H1 (cell line): Measurements from ENCODE around the gene SOX6. TPM values are rescaled to one million over a fixed set of nuclear protein-coding genes. Genes with fewer than 3 reads are reported as not detected.

Experiments used
- CTCF ChIA-PET: fragments of 300-600 bp; sonication (Branson Sonifier 250); formaldehyde crosslinking; loops from one replicate; lab custom pipeline; 2021; ENCODE audit not compliant: partially characterized antibody; lab: Charles Lee
- POLR2A ChIA-PET: fragments of 300-600 bp; sonication (Branson Sonifier 250); formaldehyde crosslinking; loops from one replicate; lab custom pipeline; 2021; ENCODE audit warnings: inconsistent platforms; ENCODE audit not compliant: partially characterized antibody; lab: Charles Lee
- DNase-seq, 2 experiments: peaks; one replicate each; pipeline versions ENCODE4 v3.0.0 to v3.0.0-alpha.2; 2010 to 2022; ENCODE audit warnings: low spot score in 2 of 2, low read depth in 1 of 2, mixed read lengths in 1 of 2
- FAIRE-seq: peaks from 2 replicates; lab custom pipeline; 2011; peaks lifted over from hg19 to GRCh38; lab: Jason Lieb, UNC
- H2AFZ ChIP-seq: 2 replicates; pipeline ENCODE4 v1.8.1; 2012; ENCODE audit warnings: low read length, inconsistent platforms
- H2AK5ac ChIP-seq: 2 replicates; pipeline ENCODE4 v1.6.1; 2013; ENCODE audit warnings: low read depth, low read length
- H2BK120ac ChIP-seq: replicated peaks from 2 replicates; pipeline ENCODE3; 2013; ENCODE audit warnings: low read depth, low read length, inconsistent platforms
- H2BK12ac ChIP-seq: 2 replicates; pipeline ENCODE4 v1.6.1; 2013; ENCODE audit warnings: low read depth, low read length
- H2BK15ac ChIP-seq: 2 replicates; pipeline ENCODE4 v1.6.1; 2013; ENCODE audit warnings: low read length
- H2BK20ac ChIP-seq: 2 replicates; pipeline ENCODE4 v1.6.1; 2013; ENCODE audit warnings: low read length
- H2BK5ac ChIP-seq: 2 replicates; pipeline ENCODE4 v1.6.1; 2013; ENCODE audit warnings: low read depth, low read length
- H3K14ac ChIP-seq: 2 replicates; pipeline ENCODE4 v1.6.1; 2013; ENCODE audit warnings: inconsistent platforms; ENCODE audit not compliant: insufficient read length
- H3K18ac ChIP-seq: 2 replicates; pipeline ENCODE4 v1.6.1; 2013; ENCODE audit warnings: low read length; ENCODE audit errors: extremely low read depth
- H3K23ac ChIP-seq: 2 replicates; pipeline ENCODE4 v1.6.1; 2013; ENCODE audit warnings: inconsistent platforms; ENCODE audit not compliant: insufficient read length
- H3K23me2 ChIP-seq: 2 replicates; pipeline ENCODE4 v1.6.1; 2013; ENCODE audit warnings: low read depth, low read length
- H3K27ac ChIP-seq: 2 replicates; pipeline ENCODE4 v1.6.1; 2011; ENCODE audit warnings: low read depth, low read length, inconsistent platforms
- H3K27me3 ChIP-seq, 4 experiments: replicated peaks in 1 of 4; 1 replicate in 1 of 4; 2 replicates in 3 of 4; pipeline versions ENCODE4 v1.6.1 to v1.8.1; 2011 to 2013; ENCODE audit warnings: low read length in 3 of 4, mild to moderate bottlenecking in 3 of 4, inconsistent platforms in 2 of 4, mixed read lengths in 2 of 4, moderate library complexity in 1 of 4; ENCODE audit not compliant: control insufficient read depth in 3 of 4, insufficient read depth in 3 of 4; ENCODE audit errors: extremely low read depth in 1 of 4
- H3K36me3 ChIP-seq, 4 experiments: 2 replicates each; pipeline versions ENCODE4 v1.6.1 to v1.8.1; 2011 to 2013; ENCODE audit warnings: mild to moderate bottlenecking in 4 of 4, low read length in 3 of 4, moderate library complexity in 2 of 4, control low read depth in 1 of 4, inconsistent platforms in 1 of 4; ENCODE audit not compliant: insufficient read depth in 4 of 4, control insufficient read depth in 2 of 4
- H3K4ac ChIP-seq: replicated peaks from 2 replicates; pipeline ENCODE3; 2013; ENCODE audit warnings: low read length, low read depth, mixed read lengths, inconsistent platforms; ENCODE audit not compliant: insufficient read length
- H3K4me1 ChIP-seq, 4 experiments: replicated peaks in 1 of 4; 1 replicate in 1 of 4; 2 replicates in 3 of 4; pipeline versions ENCODE4 v1.6.1 to v1.8.1; 2011 to 2013; ENCODE audit warnings: low read length in 3 of 4, inconsistent platforms in 2 of 4, mixed read lengths in 1 of 4; ENCODE audit not compliant: insufficient read depth in 4 of 4, control insufficient read depth in 3 of 4
- H3K4me2 ChIP-seq, 2 experiments: 2 replicates each; pipeline versions ENCODE4 v1.6.1 to v1.8.1; 2011 to 2013; ENCODE audit warnings: low read depth in 2 of 2, low read length in 2 of 2, control low read depth in 1 of 2, inconsistent platforms in 1 of 2, mild to moderate bottlenecking in 1 of 2; ENCODE audit not compliant: insufficient read depth in 1 of 2
- H3K4me3 ChIP-seq, 4 experiments: fragments of 200-600, 300-600 bp in 1 of 4; sonication (generic), shearing (Covaris generic), sonication (Bioruptor Twin) in 1 of 4; 2 replicates each; pipeline versions ENCODE4 v1.5.1 to v1.8.1; 2011 to 2016; ENCODE audit warnings: low read length in 4 of 4, low read depth in 3 of 4, control low read depth in 2 of 4, inconsistent platforms in 2 of 4, mild to moderate bottlenecking in 2 of 4, mixed read lengths in 1 of 4, moderate library complexity in 1 of 4; ENCODE audit not compliant: insufficient read depth in 2 of 4; ENCODE audit errors: extremely low read depth in 1 of 4
- H3K56ac ChIP-seq: replicated peaks from 2 replicates; pipeline ENCODE3; 2013; ENCODE audit warnings: low read depth, mild to moderate bottlenecking, mixed read lengths, low read length, inconsistent platforms; ENCODE audit not compliant: insufficient read length
- H3K79me1 ChIP-seq: 2 replicates; pipeline ENCODE4 v1.6.1; 2013; ENCODE audit warnings: low read depth, low read length, control low read depth
- H3K79me2 ChIP-seq, 2 experiments: 2 replicates each; pipeline versions ENCODE4 v1.6.1 to v1.8.1; 2012 to 2013; ENCODE audit warnings: low read length in 2 of 2, mild to moderate bottlenecking in 2 of 2, inconsistent platforms in 1 of 2; ENCODE audit not compliant: insufficient read depth in 2 of 2, control insufficient read depth in 1 of 2
- H3K9ac ChIP-seq, 4 experiments: replicated peaks in 1 of 4; 1 replicate in 1 of 4; 2 replicates in 3 of 4; pipeline versions ENCODE4 v1.6.1 to v1.8.1; 2011 to 2013; ENCODE audit warnings: low read depth in 3 of 4, low read length in 3 of 4, control low read depth in 2 of 4, mild to moderate bottlenecking in 2 of 4, moderate library complexity in 2 of 4, inconsistent platforms in 1 of 4; ENCODE audit errors: extremely low read depth in 1 of 4
- H3K9me3 ChIP-seq, 2 experiments: 2 replicates each; pipeline versions ENCODE4 v1.6.1 to v1.8.1; 2012 to 2013; ENCODE audit warnings: mild to moderate bottlenecking in 2 of 2, moderate library complexity in 2 of 2, control low read depth in 1 of 2, inconsistent platforms in 1 of 2, low read depth in 1 of 2, low read length in 1 of 2, mixed read lengths in 1 of 2; ENCODE audit not compliant: insufficient read depth in 2 of 2
- H4K20me1 ChIP-seq, 2 experiments: replicated peaks in 1 of 2; 2 replicates each; pipeline versions ENCODE3 to v1.8.1; 2011 to 2013; ENCODE audit warnings: inconsistent platforms in 2 of 2, low read length in 2 of 2, mild to moderate bottlenecking in 1 of 2; ENCODE audit not compliant: insufficient read depth in 2 of 2, control insufficient read depth in 1 of 2
- H4K5ac ChIP-seq: 2 replicates; pipeline ENCODE4 v1.6.1; 2013; ENCODE audit warnings: low read length, low read depth, mixed read lengths, inconsistent platforms; ENCODE audit not compliant: insufficient read length
- H4K8ac ChIP-seq: 2 replicates; pipeline ENCODE4 v1.8.0; 2013; ENCODE audit warnings: mild to moderate bottlenecking, moderate library complexity, low read length, inconsistent platforms; ENCODE audit not compliant: insufficient read depth; ENCODE audit errors: extremely low read depth
- H4K91ac ChIP-seq: replicated peaks from 2 replicates; pipeline ENCODE3; 2013; ENCODE audit warnings: low read length, mixed read lengths, inconsistent platforms; ENCODE audit not compliant: insufficient read length
- KDM5A ChIP-seq: fragments of 200-600 bp; IDR thresholded peaks from 2 replicates; pipeline ENCODE4 v1.7.1; 2012; ENCODE audit warnings: mild to moderate bottlenecking, low read length, inconsistent platforms, mixed read lengths
- POLR2AphosphoS5 ChIP-seq: IDR thresholded peaks from 2 replicates; pipeline ENCODE4 v1.6.1; 2011; ENCODE audit warnings: low read depth, low read length
- TCF12 ChIP-seq: IDR thresholded peaks from 2 replicates; pipeline ENCODE4 v1.6.1; 2011; ENCODE audit warnings: low read depth, mild to moderate bottlenecking, low read length
- WGBS, 2 experiments: shearing (Covaris generic) in 1 of 2; methylation state at CpG; one replicate each; pipeline versions ENCODE4 v1.1.6 to v1.1.7; 2013 to 2015; ENCODE audit warnings: low lambda C conversion rate in 2 of 2, mixed read lengths in 2 of 2, inconsistent platforms in 1 of 2, low coverage in 1 of 2, missing lambda C conversion rate in 1 of 2; ENCODE audit not compliant: insufficient replicate concordance in 2 of 2, insufficient coverage in 1 of 2, insufficient read length in 1 of 2; ENCODE audit errors: extremely low coverage in 1 of 2, missing lambda C conversion rate in 1 of 2; 5-methylcytosine and 5-hydroxymethylcytosine counted together
- polyA plus RNA-seq, 7 experiments: library from polyadenylated mRNA; depleted of rRNA in 3 of 7; stranded (reverse) in 5 of 7; unstranded in 2 of 7; fragments of >200 nt in 5 of 7; fragments of 200-250 nt in 2 of 7; gene quantifications; 1 replicate in 5 of 7; 2 replicates in 1 of 7; 4 replicates in 1 of 7; pipeline versions ENCODE4 v1.2.1 to v1.2.3, GENCODE V29; 2011 to 2013; ENCODE audit warnings: missing spikeins in 2 of 7, mixed read lengths in 2 of 7
- total RNA-seq: library from RNA; stranded (reverse); fragmentation: NEBNext Ultra II Directional; extraction: Animal tissue kit (Norgen Biotek cat#: 25700); gene quantifications from 2 replicates; pipeline ENCODE4 v1.2.1, GENCODE V29; 2021

Gene SOX6
- total and polyA plus RNA-seq, 2 of the 8 experiments (the other 6 are each of a cell fraction or from before 2014, with no cell fraction given): 0.09 TPM; not detected in 1

DNA sequence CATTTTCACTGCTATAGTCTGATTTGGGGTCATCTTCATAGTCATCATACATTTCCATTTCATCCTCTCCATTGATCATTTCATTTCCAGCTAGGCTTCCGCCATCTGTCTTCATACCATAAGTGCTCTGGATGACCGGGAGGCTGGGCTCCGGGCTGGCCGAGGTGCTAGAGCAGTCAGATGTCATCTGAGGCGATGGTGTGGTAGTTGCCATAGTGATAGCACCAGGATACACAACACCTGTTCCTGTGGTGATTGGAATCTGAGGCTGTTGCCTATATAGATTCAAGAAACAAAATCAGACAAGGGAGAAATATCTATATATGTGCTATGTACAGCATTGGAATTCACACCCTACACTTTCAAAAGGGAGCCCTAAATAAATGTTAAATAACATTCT, 383.5 kb downstream of the SOX6 start:
- FAIRE-seq: no peak
- DNase-seq: no peak
- H3K9me3 ChIP-seq: no peaks in the 10 kb centered on the region

More for the DNA sequence above, 383.5 kb downstream of the SOX6 start:
- Histone ChIP-seq H3K4ac (no peak overlapping the region), H2BK20ac (no peak overlapping the region), H3K4me1 (peaks cover 0 to 3% (median 1%) of the 10 kb centered on the region in 4 experiments; a peak in 1 of 7 replicates), H4K91ac (no peak overlapping the region), H3K23me2 (no peaks in the 10 kb centered on the region; the same call in 1 of the 2 replicates), H2BK12ac (no peak overlapping the region), H3K36me3 (no peaks in the 10 kb centered on the region), H3K79me2 (no peaks in the 10 kb centered on the region), H3K56ac (no peak overlapping the region), H4K8ac (no peak overlapping the region), H3K27ac (no peak overlapping the region), H3K4me2 (no peak overlapping the region), H2BK15ac (no peak overlapping the region), H3K9ac (no peak overlapping the region), H4K5ac (no peak overlapping the region), H3K23ac (no peak overlapping the region), H2AFZ (no peak overlapping the region), H3K4me3 (no peak overlapping the region), H4K20me1 (no peaks in the 10 kb centered on the region), H3K14ac (no peak overlapping the region), H3K18ac (no peak overlapping the region), H2BK5ac (no peak overlapping the region), H3K79me1 (no peaks in the 10 kb centered on the region), H2AK5ac (no peak overlapping the region), H3K27me3 (peaks cover 0 to 2% (median 0%) of the 10 kb centered on the region in 4 experiments; a peak in 1 of 7 replicates), H2BK120ac (no peak overlapping the region)
- ChIA-PET POLR2A (no interaction called here), CTCF (no interaction called here)
- TF ChIP-seq TCF12 (peak; percentile 36; the same call in 1 of the 2 replicates), POLR2AphosphoS5 (no peak), KDM5A (no peak)
- WGBS, 2 experiments: 89% methylated on average over 5 of the region's 5 CpGs; no CpG with 5 or more reads in 1 of the 2 experiments
